Karpas-422 (cell line): ENCODE data around the gene ZCWPW1. TPM values are rescaled to one million over a fixed set of nuclear protein-coding genes. Genes with fewer than 3 reads are reported as not detected.
"Not testable (repeated sequence)": the region's sequence is repeated elsewhere in the genome, so short reads cannot be mapped to it uniquely, and the experiment has no call there.

ENCODE experiments used
- DNase-seq: peaks from one replicate; pipeline ENCODE4 v3.0.0-alpha.2; 2015
- H2AFZ ChIP-seq: fragments of 200-600 bp; sonication (generic); 2 replicates; pipeline ENCODE4 v1.6.1; 2014; ENCODE audit warnings: antibody characterized with exemption, low read length, mixed read lengths
- H3K27ac ChIP-seq: fragments of 200-600 bp; sonication (generic); 2 replicates; pipeline ENCODE4 v1.5.1; 2014; ENCODE audit warnings: mild to moderate bottlenecking, low read length, moderate library complexity
- H3K27me3 ChIP-seq: fragments of 200-600 bp; sonication (generic); 2 replicates; pipeline ENCODE4 v1.6.1; 2014; ENCODE audit warnings: low read length, mixed read lengths
- H3K36me3 ChIP-seq: fragments of 200-600 bp; sonication (generic); 2 replicates; pipeline ENCODE4 v1.6.1; 2014; ENCODE audit warnings: low read length, mixed read lengths; ENCODE audit not compliant: insufficient read depth
- H3K4me1 ChIP-seq: fragments of 200-600 bp; sonication (generic); 2 replicates; pipeline ENCODE4 v1.6.1; 2014; ENCODE audit warnings: mild to moderate bottlenecking, low read length, mixed read lengths
- H3K4me2 ChIP-seq: fragments of 200-600 bp; sonication (generic); 2 replicates; pipeline ENCODE4 v1.6.1; 2014; ENCODE audit warnings: low read length, low read depth, mild to moderate bottlenecking; ENCODE audit not compliant: poor library complexity, severe bottlenecking
- H3K4me3 ChIP-seq: fragments of 200-600 bp; sonication (generic); 2 replicates; pipeline ENCODE4 v1.5.1; 2014; ENCODE audit warnings: mild to moderate bottlenecking, antibody characterized with exemption, low read length, mixed read lengths
- H3K79me2 ChIP-seq: fragments of 200-600 bp; sonication (generic); 2 replicates; pipeline ENCODE4 v1.6.1; 2014; ENCODE audit warnings: mild to moderate bottlenecking, low read length, mixed read lengths
- H3K9ac ChIP-seq: fragments of 200-600 bp; sonication (generic); 2 replicates; pipeline ENCODE4 v1.6.0; 2014; ENCODE audit warnings: low read length
- H3K9me2 ChIP-seq: fragments of 200-600 bp; sonication (generic), shearing (Covaris generic); replicated peaks from 2 replicates; pipeline ENCODE4 v1.6.0; 2014; ENCODE audit warnings: mild to moderate bottlenecking, low read length, moderate library complexity; ENCODE audit not compliant: insufficient read depth
- H3K9me3 ChIP-seq: fragments of 300-700, 200-600 bp; sonication (generic); 2 replicates; pipeline ENCODE4 v1.6.1; 2014; ENCODE audit warnings: low read length, mixed read lengths
- H4K20me1 ChIP-seq: fragments of 200-600 bp; sonication (generic); 2 replicates; pipeline ENCODE4 v1.6.1; 2014; ENCODE audit warnings: mild to moderate bottlenecking, antibody characterized with exemption, low read length, low read depth; ENCODE audit not compliant: insufficient read depth
- total RNA-seq: library from RNA; depleted of rRNA; stranded (reverse); fragments of >200 nt; shearing (Covaris generic); gene quantifications from 2 replicates; pipeline ENCODE4 v1.2.3, GENCODE V29; 2014; ENCODE audit warnings: low replicate concordance

The ZCWPW1 gene
- total RNA-seq, 1 experiment from 2014 or later = 3.0 TPM

GRCh38 chr7:100464791-100465190 is 36.3 kb upstream of the ZCWPW1 start:
- no peak overlapping the region for H3K4me3 ChIP-seq
- no peak overlapping the region for H2AFZ ChIP-seq
- no peaks in the 10 kb centered on the region for H3K79me2 ChIP-seq
- H3K4me2 ChIP-seq = no peak overlapping the region
- no peaks in the 10 kb centered on the region for H3K9me3 ChIP-seq
- H3K9me2 ChIP-seq = no peaks in the 10 kb centered on the region
- no peaks in the 10 kb centered on the region for H3K27me3 ChIP-seq
- H3K36me3 ChIP-seq = no peaks in the 10 kb centered on the region
- H4K20me1 ChIP-seq = no peaks in the 10 kb centered on the region
- no peak overlapping the region for H3K27ac ChIP-seq
- no peak for DNase-seq
- no peak overlapping the region for H3K9ac ChIP-seq
- no peaks in the 10 kb centered on the region for H3K4me1 ChIP-seq

- no peaks in the 10 kb centered on the region for H3K4me1 ChIP-seq
- H3K36me3 ChIP-seq = no peaks in the 10 kb centered on the region
- H3K9me3 ChIP-seq = no peaks in the 10 kb centered on the region
- H3K9me2 ChIP-seq = no peaks in the 10 kb centered on the region
- H3K9ac ChIP-seq = no peak within 1 kb of the TSS
- no peaks in the 10 kb centered on the region for H3K27me3 ChIP-seq
- H3K27ac ChIP-seq = no peak within 1 kb of the TSS
- no peaks in the 10 kb centered on the region for H4K20me1 ChIP-seq
- no peak within 1 kb of the TSS for H2AFZ ChIP-seq
- H3K79me2 ChIP-seq = no peaks in the 10 kb centered on the region
- H3K4me2 ChIP-seq = no peak within 1 kb of the TSS
- H3K4me3 ChIP-seq = no peak within 1 kb of the TSS
- no peak for DNase-seq
Measured at GRCh38 chr7:100464210-100464660, 35.7 kb upstream of the ZCWPW1 start, which contains the start of gene SPACDR. Gene SPACDR (minus strand): TSS chr7:100464260. CDS start chr7:100464025, 235 bp downstream.

GRCh38 chr7:100457033-100457432 is 28.5 kb upstream of the ZCWPW1 start:
- H3K27me3 ChIP-seq = no peaks in the 10 kb centered on the region
- H3K9me3 ChIP-seq = no peaks in the 10 kb centered on the region
- no peak overlapping the region for H3K9ac ChIP-seq
- DNase-seq = no peak
- no peaks in the 10 kb centered on the region for H3K4me1 ChIP-seq
- H3K9me2 ChIP-seq = no peaks in the 10 kb centered on the region
- no peak overlapping the region for H3K4me2 ChIP-seq
- no peak overlapping the region for H3K4me3 ChIP-seq
- H3K36me3 ChIP-seq = no peaks in the 10 kb centered on the region
- H3K27ac ChIP-seq = no peak overlapping the region
- no peaks in the 10 kb centered on the region for H4K20me1 ChIP-seq
- H3K79me2 ChIP-seq = no peaks in the 10 kb centered on the region
- no peak overlapping the region for H2AFZ ChIP-seq

GRCh38 chr7:100456562-100456961 is 28.1 kb upstream of the ZCWPW1 start:
- H3K9me3 ChIP-seq = no peaks in the 10 kb centered on the region
- H3K9me2 ChIP-seq = no peaks in the 10 kb centered on the region
- no peak for DNase-seq
- no peaks in the 10 kb centered on the region for H4K20me1 ChIP-seq
- H3K4me1 ChIP-seq = no peaks in the 10 kb centered on the region
- no peak overlapping the region for H3K9ac ChIP-seq
- H3K4me3 ChIP-seq = no peak overlapping the region
- no peak overlapping the region for H3K4me2 ChIP-seq
- H3K79me2 ChIP-seq = no peaks in the 10 kb centered on the region
- no peak overlapping the region for H2AFZ ChIP-seq
- H3K27me3 ChIP-seq = no peaks in the 10 kb centered on the region
- no peaks in the 10 kb centered on the region for H3K36me3 ChIP-seq
- no peak overlapping the region for H3K27ac ChIP-seq

- Histone ChIP-seq H3K27me3 (no peaks in the 10 kb centered on the region), H3K9ac (no peak overlapping the region), H3K27ac (no peak overlapping the region), H3K4me2 (no peak overlapping the region), H3K4me1 (0 out of 2 replicates have a peak, but pooled peaks cover 2% of the 10 kb centered on the region), H3K79me2 (no peaks in the 10 kb centered on the region), H3K9me2 (no peaks in the 10 kb centered on the region), H3K36me3 (no peaks in the 10 kb centered on the region), H2AFZ (no peak overlapping the region), H3K4me3 (no peak overlapping the region), H4K20me1 (no peaks in the 10 kb centered on the region), H3K9me3 (no peaks in the 10 kb centered on the region)
- DNase-seq = no peak
Measured at GRCh38 chr7:100455206-100455605, 26.7 kb upstream of the ZCWPW1 start.

GRCh38 chr7:100453854-100454253 is 25.4 kb upstream of the ZCWPW1 start:
- not testable (repeated sequence) for H3K9ac ChIP-seq, H3K4me3 ChIP-seq, H3K27ac ChIP-seq, H3K27me3 ChIP-seq, H3K79me2 ChIP-seq, H2AFZ ChIP-seq, H3K36me3 ChIP-seq, H3K4me2 ChIP-seq, H3K9me2 ChIP-seq, H3K4me1 ChIP-seq, H3K9me3 ChIP-seq, H4K20me1 ChIP-seq
- peak; percentile 17 for DNase-seq

- Histone ChIP-seq H3K9ac (no peak overlapping the region), H3K9me2 (no peaks in the 10 kb centered on the region), H3K4me2 (no peak overlapping the region), H3K36me3 (no peaks in the 10 kb centered on the region), H4K20me1 (no peaks in the 10 kb centered on the region), H3K27me3 (no peaks in the 10 kb centered on the region), H2AFZ (no peak overlapping the region), H3K4me1 (0 out of 2 replicates have a peak, but pooled peaks cover 2% of the 10 kb centered on the region), H3K27ac (no peak overlapping the region), H3K9me3 (no peaks in the 10 kb centered on the region), H3K79me2 (no peaks in the 10 kb centered on the region), H3K4me3 (no peak overlapping the region)
- DNase-seq = peak; percentile 15
Measured at GRCh38 chr7:100452513-100452912, 24.0 kb upstream of the ZCWPW1 start.

GRCh38 chr7:100449190-100449795 is 20.8 kb upstream of the ZCWPW1 start:
- no peak for DNase-seq
- no peaks in the 10 kb centered on the region for H3K9me3 ChIP-seq
- H4K20me1 ChIP-seq = no peaks in the 10 kb centered on the region
- H3K27me3 ChIP-seq = no peaks in the 10 kb centered on the region
- H3K4me3 ChIP-seq = no peak overlapping the region
- H3K27ac ChIP-seq = no peak overlapping the region
- no peak overlapping the region for H3K9ac ChIP-seq
- peaks cover 9% of the 10 kb centered on the region for H3K4me1 ChIP-seq
- H3K9me2 ChIP-seq = no peaks in the 10 kb centered on the region
- H3K4me2 ChIP-seq = no peak overlapping the region
- no peaks in the 10 kb centered on the region for H3K79me2 ChIP-seq
- H3K36me3 ChIP-seq = no peaks in the 10 kb centered on the region
- H2AFZ ChIP-seq = no peak overlapping the region
